Mucosa of descending colon (tissue), 3 donors: Measurements from ENCODE around the gene CENPE. TPM values are rescaled to one million over a fixed set of nuclear protein-coding genes. Genes with fewer than 3 reads are reported as not detected.

ENCODE experiments used
- ATAC-seq: fragments of 200-7000 bp; cut with Tn5 transposase; one replicate; pipeline ENCODE4 v1.9.1; 2020; ENCODE audit warnings: mild to moderate bottlenecking, moderate library complexity
- DNase-seq, 3 donors: peaks; one replicate each; pipeline ENCODE4 v3.0.0-alpha.2; 2020
- H3K36me3 ChIP-seq: fragments of 200-600 bp; one replicate; pipeline ENCODE4 v1.8.0; 2021; ENCODE audit warnings: low read depth, mild to moderate bottlenecking
- H3K4me1 ChIP-seq: fragments of 200-600 bp; one replicate; pipeline ENCODE4 v1.8.0; 2021; ENCODE audit warnings: low read depth, mild to moderate bottlenecking
- H3K4me3 ChIP-seq: fragments of 200-600 bp; one replicate; pipeline ENCODE4 v1.8.0; 2021; ENCODE audit warnings: mild to moderate bottlenecking
- H3K9me3 ChIP-seq: fragments of 200-600 bp; one replicate; pipeline ENCODE4 v1.8.0; 2021; ENCODE audit warnings: mild to moderate bottlenecking
- CTCF ChIP-seq: fragments of 200-600 bp; IDR thresholded peaks from one replicate; pipeline ENCODE4 v1.8.0; 2022; ENCODE audit warnings: antibody characterized with exemption, mild to moderate bottlenecking
- intact Hi-C, 2 donors: fragments of 100-400 bp; cut with DNase I in 1 of 2; cut with micrococcal nuclease in 1 of 2; formaldehyde crosslinking; loops; one replicate each; pipeline versions ENCODE4 v1.11.0 to v1.11.1; 2022; cut with DNase I, micrococcal nuclease
- total RNA-seq, 3 donors: library from RNA; stranded (reverse); fragmentation: NEBNext Ultra II Directional in 2 of 3; extraction: Animal tissue kit (Norgen Biotek cat#: 25700) in 2 of 3; gene quantifications; one replicate each; pipeline versions ENCODE4 v1.2.1 to v1.2.4, GENCODE V29; 2021 to 2023
- donor health status: DM: no; HTN: no; CAD: no; lungs with moderate emphysema.
- donor health status: DM: no; HTN: no; CAD: no.
- donor health status: DM: no; HTN: yes; CAD: no.

The CENPE gene
- total RNA-seq, 3 donors from 2014 or later = 1.9 to 9.3 (median 2.8) TPM

GRCh38 chr4:103168993-103169392 is 29.1 kb downstream of the CENPE start:
- DNase-seq (no peak), ATAC-seq (no peak)
- Histone ChIP-seq H3K9me3 (peaks cover 3% of the 10 kb centered on the region), H3K4me1 (no peaks in the 10 kb centered on the region), H3K36me3 (no peaks in the 10 kb centered on the region), H3K4me3 (no peak overlapping the region)
- intact Hi-C loops = no loop called here
- no peak for TF ChIP-seq CTCF

- H3K4me1 ChIP-seq = no peaks in the 10 kb centered on the region
- no peaks in the 10 kb centered on the region for H3K36me3 ChIP-seq
- H3K9me3 ChIP-seq = no peaks in the 10 kb centered on the region
- intact Hi-C loops = no loop called here
- DNase-seq = no peak
- no peak for TF ChIP-seq CTCF
- H3K4me3 ChIP-seq = no peak overlapping the region
- no peak for ATAC-seq
Measured at GRCh38 chr4:103162176-103162575, 36.0 kb downstream of the CENPE start.

- no peak for TF ChIP-seq CTCF
Measured at GRCh38 chr4:103158760-103159159, 39.4 kb downstream of the CENPE start.

GRCh38 chr4:103156106-103156505 is 42.0 kb downstream of the CENPE start:
- DNase-seq (no peak), ATAC-seq (no peak)
- H3K4me1 ChIP-seq = no peaks in the 10 kb centered on the region
- no peak for TF ChIP-seq CTCF
- H3K9me3 ChIP-seq = no peaks in the 10 kb centered on the region
- intact Hi-C loops = no loop called here
- H3K4me3 ChIP-seq = no peak overlapping the region
- no peaks in the 10 kb centered on the region for H3K36me3 ChIP-seq

More at GRCh38 chr4:103158760-103159159, 39.4 kb downstream of the CENPE start:
- no peak for ATAC-seq
- intact Hi-C loops = no loop called here
- H3K36me3 ChIP-seq = no peaks in the 10 kb centered on the region
- no peak overlapping the region for H3K4me3 ChIP-seq
- no peaks in the 10 kb centered on the region for H3K9me3 ChIP-seq
- H3K4me1 ChIP-seq = no peaks in the 10 kb centered on the region
- DNase-seq = no peak

GRCh38 chr4:103152381-103152780 is 45.8 kb downstream of the CENPE start:
- no peak overlapping the region for H3K4me3 ChIP-seq
- no peak for DNase-seq

More at GRCh38 chr4:103152381-103152780, 45.8 kb downstream of the CENPE start:
- H3K36me3 ChIP-seq = no peaks in the 10 kb centered on the region
- no peaks in the 10 kb centered on the region for H3K9me3 ChIP-seq
- TF ChIP-seq CTCF = no peak
- no peak for ATAC-seq
- intact Hi-C loops = no loop called here
- H3K4me1 ChIP-seq = no peaks in the 10 kb centered on the region
